BJ (cell line): ENCODE data around the gene TMEM40. TPM values are rescaled to one million over a fixed set of nuclear protein-coding genes. Genes with fewer than 3 reads are reported as not detected.

Experiments used
- CTCF ChIA-PET: fragments of 350-600 bp; formaldehyde crosslinking; extraction: SDS; loops from one replicate; lab custom pipeline; 2021; ENCODE audit warnings: antibody characterized with exemption, inconsistent platforms; lab: Yijun Ruan, JAX
- POLR2A ChIA-PET: fragments of 300-600 bp; sonication (Branson Sonifier 250); formaldehyde crosslinking; extraction: SDS; loops from one replicate; lab custom pipeline; 2021; ENCODE audit warnings: antibody characterized with exemption; lab: Charles Lee
- DNase-seq: peaks from one replicate; pipeline ENCODE4 v3.0.0-alpha.2; 2011; ENCODE audit warnings: low read depth
- H3K27me3 ChIP-seq: 2 replicates; pipeline ENCODE4 v1.6.0; 2011; ENCODE audit warnings: low read length; ENCODE audit not compliant: control insufficient read depth, insufficient read depth
- H3K36me3 ChIP-seq: 2 replicates; pipeline ENCODE4 v1.5.1; 2011; ENCODE audit warnings: low read length; ENCODE audit not compliant: control insufficient read depth, insufficient read depth
- H3K4me3 ChIP-seq: 2 replicates; pipeline ENCODE4 v1.5.1; 2011; ENCODE audit warnings: low read depth, mild to moderate bottlenecking, control low read depth, low read length
- CTCF ChIP-seq: IDR thresholded peaks from 2 replicates; pipeline ENCODE4 v1.5.1; 2011; ENCODE audit warnings: low read depth, mild to moderate bottlenecking, control low read depth, inconsistent platforms, low read length, moderate library complexity; ENCODE audit not compliant: insufficient read depth
- polyA plus RNA-seq: library from polyadenylated mRNA; depleted of rRNA; stranded (reverse); fragments of >200 nt; gene quantifications from 2 replicates; pipeline ENCODE4 v1.2.3, GENCODE V29; 2011

The TMEM40 gene
- polyA plus RNA-seq, 1 experiment = 0.52 TPM

- Histone ChIP-seq H3K27me3 (peaks cover 7% of the 10 kb centered on the region; the same call in 1 of the 2 replicates), H3K36me3 (no peaks in the 10 kb centered on the region), H3K4me3 (no peak overlapping the region)
- ChIA-PET CTCF (interaction anchor here (8.8 kb wide), 1 partner anchor 17 kb away, joined by 49 read pairs; no protein-coding TSS in a partner anchor), POLR2A (no interaction called here)
- DNase-seq = no peak
- no peak for TF ChIP-seq CTCF
Measured at GRCh38 chr3:12771236-12771635, 12.2 kb upstream of the TMEM40 start.

GRCh38 chr3:12769761-12770160 is 10.7 kb upstream of the TMEM40 start:
- no peak for DNase-seq
- H3K4me3 ChIP-seq = no peak overlapping the region
- no peaks in the 10 kb centered on the region for H3K36me3 ChIP-seq
- ChIA-PET POLR2A (no interaction called here), CTCF (interaction anchor here (0.5 to 1.2 kb wide), 3 partner anchors 17 to 69 kb away, joined by 3 to 6 read pairs (median 4); no protein-coding TSS in a partner anchor)
- no peak for TF ChIP-seq CTCF
- H3K27me3 ChIP-seq = 0 out of 2 replicates have a peak, but pooled peaks cover 4% of the 10 kb centered on the region

- no peak overlapping the region for H3K4me3 ChIP-seq
- CTCF ChIA-PET = interaction anchor here (0.5 to 1.2 kb wide), 2 partner anchors 18 to 70 kb away, joined by 3 to 6 read pairs; no protein-coding TSS in a partner anchor
- 0 out of 2 replicates have a peak, but pooled peaks cover 2% of the 10 kb centered on the region for H3K27me3 ChIP-seq
- H3K36me3 ChIP-seq = no peaks in the 10 kb centered on the region
- no peak for TF ChIP-seq CTCF
- POLR2A ChIA-PET = no interaction called here
- no peak for DNase-seq
Measured at GRCh38 chr3:12768579-12769527, 9.8 kb upstream of the TMEM40 start.

- no peak for TF ChIP-seq CTCF
- Histone ChIP-seq H3K27me3 (no peaks in the 10 kb centered on the region), H3K36me3 (no peaks in the 10 kb centered on the region), H3K4me3 (no peak overlapping the region)
- DNase-seq = no peak
- ChIA-PET CTCF (interaction anchor here (0.7 to 2.3 kb wide), 3 partner anchors 21 to 60 kb away, joined by 3 to 7 read pairs (median 3); no protein-coding TSS in a partner anchor), POLR2A (no interaction called here)
Measured at GRCh38 chr3:12766541-12766940, 7.5 kb upstream of the TMEM40 start.

DNA sequence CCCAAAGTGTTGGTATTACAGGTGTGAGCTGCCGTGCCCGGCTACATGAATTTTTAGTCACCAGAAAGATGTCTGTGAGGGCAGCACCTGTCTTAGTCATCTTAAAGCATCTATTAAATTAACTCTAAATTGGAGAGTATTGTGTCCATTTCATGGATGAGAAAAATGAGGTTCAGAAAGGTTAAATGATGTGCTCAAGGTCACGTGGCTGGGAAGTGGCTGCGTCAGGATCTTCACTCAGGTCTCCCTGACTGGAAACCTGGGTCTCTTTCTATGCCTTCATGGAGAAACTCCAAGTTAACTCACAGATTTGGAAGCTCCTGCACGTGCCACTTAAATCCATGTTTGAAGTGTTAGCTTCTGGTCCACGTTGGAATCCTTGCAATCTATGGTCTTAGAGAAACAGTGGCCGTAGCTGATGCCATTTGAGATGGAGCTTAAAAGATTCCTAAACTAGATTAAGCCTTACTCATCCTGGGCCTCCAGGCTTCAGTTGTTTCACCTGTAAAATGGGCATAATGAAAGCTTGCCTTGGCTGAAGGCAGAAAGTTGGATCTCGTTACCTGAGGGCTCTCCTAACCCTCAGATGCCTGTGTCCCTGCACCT is 5.2 kb upstream of the TMEM40 start:
- POLR2A ChIA-PET = interaction anchor here (0.8 kb wide), 1 partner anchor 1621 kb away, joined by 4 read pairs; no protein-coding TSS in a partner anchor
- Histone ChIP-seq H3K4me3 (no peak overlapping the region), H3K36me3 (no peaks in the 10 kb centered on the region), H3K27me3 (no peaks in the 10 kb centered on the region)
- no peak for DNase-seq
- CTCF ChIA-PET = interaction anchor here (2.3 kb wide), 1 partner anchor 58 kb away, joined by 7 read pairs; no protein-coding TSS in a partner anchor
- no peak for TF ChIP-seq CTCF
